Measurements from ENCODE around the gene GMEB2. TPM values are rescaled to one million over a fixed set of nuclear protein-coding genes. Genes with fewer than 3 reads are reported as not detected.

The GMEB2 gene
- total RNA-seq, 1 donor from 2014 or later = 8.0 TPM

GRCh38 chr20:63546956-63547724 is 79.8 kb downstream of the GMEB2 start:
- Histone ChIP-seq H4K20me1 (ENCODE audit: low read depth) (no peaks in the 10 kb centered on the region), H3K9ac (no peak overlapping the region), H3K9me3 (ENCODE audit: low read depth) (no peaks in the 10 kb centered on the region), H3K27ac (no peak overlapping the region), H3F3A (ENCODE audit: low read depth) (peaks cover 5% of the 10 kb centered on the region), H3K4me3 (no peak overlapping the region), H3K36me3 (no peaks in the 10 kb centered on the region), H2AFZ (replicated peaks) (no peak overlapping the region), H3K27me3 (no peaks in the 10 kb centered on the region), H3K4me1 (no peaks in the 10 kb centered on the region), H3K79me2 (ENCODE audit: low read depth) (no peaks in the 10 kb centered on the region), H3K4me2 (no peak overlapping the region)
- Mint-ChIP-seq H3K9me3 (no peaks in the 10 kb centered on the region), H3K4me1 (peaks cover 10% of the 10 kb centered on the region), H3K36me3 (no peaks in the 10 kb centered on the region), H3K27ac (no peak overlapping the region), H3K4me3 (no peak overlapping the region), H3K27me3 (ENCODE audit: insufficient read depth, low read depth) (peaks cover 11% of the 10 kb centered on the region)
- no peak for DNase-seq (ENCODE audit: low spot score)
- TF ChIP-seq EZH2phosphoT487 (IDR thresholded peaks at IDR 0.05) (no peak), EZH2 (IDR thresholded peaks at IDR 0.05) (no peak), CTCF (IDR thresholded peaks at IDR 0.05) (no peak)

- Mint-ChIP-seq H3K27ac (no peak overlapping the region), H3K27me3 (ENCODE audit: insufficient read depth, low read depth) (peaks cover 11% of the 10 kb centered on the region), H3K36me3 (no peaks in the 10 kb centered on the region), H3K9me3 (no peaks in the 10 kb centered on the region), H3K4me1 (peaks cover 10% of the 10 kb centered on the region), H3K4me3 (no peak overlapping the region)
- Histone ChIP-seq H3K4me3 (no peak overlapping the region), H3K36me3 (no peaks in the 10 kb centered on the region), H3K9me3 (ENCODE audit: low read depth) (no peaks in the 10 kb centered on the region), H3F3A (ENCODE audit: low read depth) (no peaks in the 10 kb centered on the region), H2AFZ (replicated peaks) (no peak overlapping the region), H3K27me3 (no peaks in the 10 kb centered on the region), H3K4me2 (no peak overlapping the region), H3K9ac (no peak overlapping the region), H3K79me2 (ENCODE audit: low read depth) (no peaks in the 10 kb centered on the region), H3K4me1 (no peaks in the 10 kb centered on the region), H3K27ac (no peak overlapping the region), H4K20me1 (ENCODE audit: low read depth) (no peaks in the 10 kb centered on the region)
- no peak for DNase-seq (ENCODE audit: low spot score)
- TF ChIP-seq EZH2phosphoT487 (IDR thresholded peaks at IDR 0.05) (no peak), CTCF (IDR thresholded peaks at IDR 0.05) (no peak), EZH2 (IDR thresholded peaks at IDR 0.05) (no peak)
Observed at GRCh38 chr20:63546256-63546955, 80.5 kb downstream of the GMEB2 start.

- peaks cover 10% of the 10 kb centered on the region for H3K4me1 Mint-ChIP-seq
- TF ChIP-seq CTCF (IDR thresholded peaks at IDR 0.05) = no peak
- TF ChIP-seq EZH2phosphoT487 (IDR thresholded peaks at IDR 0.05) = no peak
- no peak for TF ChIP-seq EZH2 (IDR thresholded peaks at IDR 0.05)
- no peak overlapping the region for H3K4me2 ChIP-seq
Observed at GRCh38 chr20:63545814-63546213, 81.1 kb downstream of the GMEB2 start.

More at GRCh38 chr20:63545814-63546213, 81.1 kb downstream of the GMEB2 start:
- no peak overlapping the region for H3K4me3 Mint-ChIP-seq
- no peaks in the 10 kb centered on the region for H3K36me3 Mint-ChIP-seq
- Histone ChIP-seq H3K36me3 (no peaks in the 10 kb centered on the region), H3F3A (ENCODE audit: low read depth) (no peaks in the 10 kb centered on the region), H3K4me3 (no peak overlapping the region), H4K20me1 (ENCODE audit: low read depth) (no peaks in the 10 kb centered on the region), H3K9me3 (ENCODE audit: low read depth) (no peaks in the 10 kb centered on the region), H3K79me2 (ENCODE audit: low read depth) (no peaks in the 10 kb centered on the region), H3K27ac (no peak overlapping the region), H2AFZ (replicated peaks) (no peak overlapping the region), H3K9ac (no peak overlapping the region), H3K4me1 (no peaks in the 10 kb centered on the region), H3K27me3 (no peaks in the 10 kb centered on the region)
- peaks cover 11% of the 10 kb centered on the region for H3K27me3 Mint-ChIP-seq (ENCODE audit: insufficient read depth, low read depth)
- DNase-seq (ENCODE audit: low spot score) = no peak
- no peak overlapping the region for H3K27ac Mint-ChIP-seq
- no peaks in the 10 kb centered on the region for H3K9me3 Mint-ChIP-seq
